GM18508 (cell line): ENCODE data around the gene PAFAH2.
"Not testable (repeated sequence)": the region's sequence is repeated elsewhere in the genome, so short reads cannot be mapped to it uniquely, and the experiment has no call there.

Experiments
- ATAC-seq: cut with Tn5 transposase; IDR thresholded peaks from one replicate; pipeline ENCODE4 v1.9.1; 2021; ENCODE audit warnings: moderate number of reproducible peaks; ENCODE audit not compliant: insufficient read depth, unreplicated experiment

Gene PAFAH2

GRCh38 chr1:25943511-25943910 lies 54.4 kb downstream of the PAFAH2 start:
- not testable (repeated sequence) for ATAC-seq

GRCh38 chr1:25936947-25937346 lies 60.9 kb downstream of the PAFAH2 start:
- no peak for ATAC-seq

GRCh38 chr1:25933479-25934365 lies 64.1 kb downstream of the PAFAH2 start:
- ATAC-seq: no peak

- ATAC-seq: not testable (repeated sequence)
Measured at GRCh38 chr1:25932811-25933400, 65.0 kb downstream of the PAFAH2 start.

GRCh38 chr1:25932321-25932720 lies 65.5 kb downstream of the PAFAH2 start:
- no peak for ATAC-seq

GRCh38 chr1:25929016-25929415 lies 68.8 kb downstream of the PAFAH2 start:
- ATAC-seq: no peak

- ATAC-seq: no peak
Measured at GRCh38 chr1:25927521-25928265, 70.2 kb downstream of the PAFAH2 start.

- ATAC-seq: no peak
Measured at GRCh38 chr1:25926731-25927496, 70.9 kb downstream of the PAFAH2 start.

- ATAC-seq: no peak
Measured at GRCh38 chr1:25924454-25924853, 73.4 kb downstream of the PAFAH2 start.

- no peak for ATAC-seq
Measured at GRCh38 chr1:25922971-25923552, 74.8 kb downstream of the PAFAH2 start.

GRCh38 chr1:25922056-25922970 lies 75.5 kb downstream of the PAFAH2 start:
- ATAC-seq: no peak

GRCh38 chr1:25918615-25919014 lies 79.2 kb downstream of the PAFAH2 start:
- no peak for ATAC-seq

- no peak for ATAC-seq
Measured at GRCh38 chr1:25917996-25918395, 79.9 kb downstream of the PAFAH2 start.

- no peak for ATAC-seq
Measured at GRCh38 chr1:25916460-25916859, 81.4 kb downstream of the PAFAH2 start.

- ATAC-seq: no peak
Measured at GRCh38 chr1:25914074-25914995, 83.5 kb downstream of the PAFAH2 start.

GRCh38 chr1:25913206-25913605 lies 84.7 kb downstream of the PAFAH2 start:
- no peak for ATAC-seq

GRCh38 chr1:25912076-25912831 lies 85.6 kb downstream of the PAFAH2 start:
- ATAC-seq: no peak
